H7 (cell line): ENCODE data around the gene EXOC6B. TPM values are rescaled to one million over a fixed set of nuclear protein-coding genes. Genes with fewer than 3 reads are reported as not detected.

Experiments
- DNase-seq: peaks from one replicate; pipeline ENCODE4 v3.0.0; 2012
- H3K27me3 ChIP-seq: 2 replicates; pipeline ENCODE4 v1.6.0; 2011; ENCODE audit warnings: mild to moderate bottlenecking, low read length; ENCODE audit not compliant: control insufficient read depth, insufficient read depth
- H3K36me3 ChIP-seq: replicated peaks from 2 replicates; pipeline ENCODE4 v1.5.1; 2011; ENCODE audit warnings: low read length; ENCODE audit not compliant: control insufficient read depth, insufficient read depth
- H3K4me3 ChIP-seq: 2 replicates; pipeline ENCODE4 v1.5.1; 2011; ENCODE audit warnings: low read depth, mild to moderate bottlenecking, control low read depth, low read length, moderate library complexity; ENCODE audit not compliant: insufficient read depth
- total RNA-seq: library from RNA; depleted of rRNA; stranded (reverse); fragments of >200 nt; shearing (Covaris generic); gene quantifications from 2 replicates; pipeline ENCODE4 v1.2.3, GENCODE V29; 2014

EXOC6B gene
- total RNA-seq, 1 experiment from 2014 or later = 20.5 TPM

DNA sequence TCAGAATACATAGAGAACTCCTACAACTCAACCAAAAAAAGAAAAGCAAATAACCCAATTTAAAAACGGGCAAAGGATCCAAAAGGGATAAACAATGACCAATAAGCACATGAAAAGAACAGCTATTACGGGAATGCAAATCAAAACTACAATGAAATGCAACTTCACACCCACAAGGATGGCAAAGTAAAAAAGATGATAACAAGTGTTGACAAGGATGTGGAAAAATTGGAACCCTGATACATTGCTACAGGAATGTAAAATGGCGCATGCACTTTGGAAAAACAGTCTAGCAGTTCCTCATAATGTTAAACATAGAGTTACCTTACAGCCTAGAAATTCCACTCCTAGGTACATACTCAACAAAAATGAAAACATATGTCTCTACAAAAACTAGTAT, 4.7 kb downstream of the EXOC6B start:
- DNase-seq = no peak
- no peaks in the 10 kb centered on the region for H3K36me3 ChIP-seq
- H3K4me3 ChIP-seq = no peak overlapping the region
- no peaks in the 10 kb centered on the region for H3K27me3 ChIP-seq

DNA sequence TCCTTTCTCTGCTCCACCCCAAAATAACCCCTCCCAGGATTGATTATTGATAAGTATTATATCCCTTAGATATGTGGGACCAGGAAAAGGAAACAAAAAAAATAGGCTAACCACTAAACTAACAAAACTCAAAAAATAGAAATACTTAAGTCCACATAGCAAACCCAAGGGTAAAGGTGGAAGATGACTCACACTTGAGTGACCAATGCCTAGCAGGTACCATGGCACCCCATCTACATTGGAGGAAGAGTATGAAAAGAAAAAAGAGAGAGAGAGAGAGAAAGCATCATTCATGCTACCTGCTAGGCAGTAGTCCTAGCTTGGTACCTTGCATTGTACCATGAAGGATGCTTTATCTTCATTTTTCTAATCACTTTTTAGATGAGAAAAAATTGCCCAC, 6.3 kb downstream of the EXOC6B start:
- Histone ChIP-seq H3K36me3 (no peaks in the 10 kb centered on the region), H3K27me3 (no peaks in the 10 kb centered on the region), H3K4me3 (no peak overlapping the region)
- DNase-seq = no peak

DNA sequence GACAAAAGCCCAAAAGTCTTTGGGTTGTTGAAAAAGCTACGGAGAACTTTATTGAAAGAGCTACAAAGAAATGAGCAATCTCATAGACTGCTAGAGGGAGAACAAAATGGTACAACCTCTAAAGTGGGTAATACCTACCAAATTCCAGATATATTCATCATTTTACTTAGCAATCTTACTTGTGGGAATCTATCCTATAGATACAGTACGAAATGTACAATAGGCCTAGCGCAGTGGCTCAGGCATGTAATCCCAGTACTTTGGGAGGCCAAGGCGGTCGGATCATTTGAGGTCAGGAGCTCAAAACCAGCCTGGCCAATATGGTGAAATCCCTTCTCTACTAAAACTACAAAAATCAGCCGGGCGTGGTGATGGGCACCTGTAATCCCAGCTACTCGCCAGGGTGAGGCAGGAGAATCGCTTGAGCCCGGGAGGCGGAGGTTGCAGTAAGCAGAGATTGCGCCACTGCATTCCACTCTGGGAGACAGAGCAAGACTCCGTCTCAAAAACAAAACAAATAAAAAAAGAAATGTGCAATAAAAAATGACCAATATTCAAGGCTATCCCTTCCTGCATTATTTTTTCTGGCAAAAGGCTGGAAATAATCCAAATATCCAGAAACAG, 10.1 kb downstream of the EXOC6B start:
- no peak overlapping the region for H3K4me3 ChIP-seq
- no peak for DNase-seq
- no peaks in the 10 kb centered on the region for H3K27me3 ChIP-seq
- no peaks in the 10 kb centered on the region for H3K36me3 ChIP-seq

DNA sequence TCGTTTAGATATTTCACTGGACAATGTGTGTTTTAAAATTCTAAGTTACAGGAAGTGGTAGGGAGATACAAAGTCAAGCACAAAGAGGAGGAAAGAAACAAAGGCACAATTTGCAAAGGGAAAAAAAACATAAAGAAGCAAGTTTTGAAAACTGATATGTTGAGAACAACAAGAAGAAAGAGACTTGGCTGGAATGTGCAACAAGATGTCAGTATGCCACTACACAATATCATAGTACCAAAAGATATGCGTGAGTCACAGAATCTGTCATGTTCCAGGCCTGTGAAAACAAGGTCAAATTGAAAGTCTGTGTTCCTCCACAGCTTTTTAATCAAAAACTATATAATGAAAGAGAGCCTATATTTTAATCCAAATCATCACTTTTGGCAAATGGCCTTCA, 12.0 kb downstream of the EXOC6B start:
- Histone ChIP-seq H3K27me3 (no peaks in the 10 kb centered on the region), H3K4me3 (no peak overlapping the region), H3K36me3 (no peaks in the 10 kb centered on the region)
- DNase-seq = no peak

DNA sequence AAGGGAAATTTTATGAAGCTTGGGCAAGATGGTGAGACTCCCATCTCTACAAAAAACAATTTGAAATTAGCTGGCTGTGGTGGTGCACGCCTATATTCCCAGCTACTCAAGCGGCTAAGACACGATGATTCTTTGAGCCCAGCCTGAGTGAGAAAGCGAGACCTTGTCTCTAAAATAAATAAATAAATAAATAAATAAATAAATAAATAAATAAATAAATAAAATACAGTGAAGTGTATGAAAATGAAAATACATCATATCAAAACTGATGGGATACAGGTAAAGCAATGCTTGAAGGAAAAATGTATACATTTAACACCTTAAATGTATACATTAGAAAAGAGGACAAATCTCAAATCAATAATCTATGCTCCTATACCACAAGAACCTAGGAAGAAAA, 15.7 kb downstream of the EXOC6B start:
- no peak for DNase-seq
- H3K36me3 ChIP-seq = no peaks in the 10 kb centered on the region

DNA sequence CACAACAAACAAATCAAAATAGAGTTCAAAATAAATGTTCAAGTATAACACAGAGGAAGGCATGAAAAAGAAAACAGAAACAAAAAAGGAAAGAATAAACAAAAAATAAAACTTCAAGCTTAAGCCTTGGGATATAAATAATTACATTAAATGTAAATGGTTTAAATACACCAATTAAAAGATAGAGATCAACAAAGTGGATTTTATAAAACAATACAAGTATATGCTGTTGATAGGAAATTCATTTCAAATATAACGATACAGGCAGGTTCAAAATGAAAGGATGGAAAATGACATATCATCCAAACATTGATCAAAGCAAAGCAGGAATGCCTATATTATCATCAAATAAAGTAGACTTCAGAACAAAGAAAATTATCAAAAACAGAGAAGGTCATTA, 16.7 kb downstream of the EXOC6B start:
- Histone ChIP-seq H3K4me3 (no peak overlapping the region), H3K36me3 (no peaks in the 10 kb centered on the region), H3K27me3 (no peaks in the 10 kb centered on the region)
- DNase-seq = no peak

More for the DNA sequence above, 15.7 kb downstream of the EXOC6B start:
- Histone ChIP-seq H3K27me3 (no peaks in the 10 kb centered on the region), H3K4me3 (no peak overlapping the region)

DNA sequence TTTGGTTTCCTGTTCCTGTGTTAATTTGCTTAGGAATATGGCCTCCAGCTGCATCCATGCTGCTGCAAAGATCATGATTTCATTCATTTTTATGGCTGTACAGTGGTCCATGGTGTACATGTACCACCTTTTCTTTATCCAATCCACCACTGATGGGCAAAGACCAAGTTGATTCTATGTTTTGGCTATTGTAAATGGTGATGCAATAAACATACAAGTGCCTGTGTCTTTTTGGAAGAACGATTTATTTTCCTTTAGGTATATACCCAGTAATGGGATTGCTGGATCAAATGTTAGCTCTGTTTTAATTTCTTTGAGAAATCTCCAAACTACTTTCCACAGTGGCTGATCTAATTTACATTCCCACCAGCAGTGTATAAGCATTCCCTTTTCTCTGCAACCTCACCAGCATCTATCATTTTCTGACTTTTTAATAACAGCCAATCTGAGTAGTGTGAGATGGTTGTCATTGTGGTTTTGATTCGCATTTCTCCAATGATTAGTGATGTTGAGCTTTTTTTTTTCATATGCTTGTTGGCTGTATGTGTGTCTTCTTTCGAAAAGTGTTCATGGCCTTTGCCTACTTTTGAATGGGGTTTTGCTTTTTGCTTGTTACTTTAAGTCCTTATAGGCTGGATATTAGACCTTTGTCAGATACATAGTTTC, 19.4 kb downstream of the EXOC6B start:
- DNase-seq = no peak
- no peaks in the 10 kb centered on the region for H3K36me3 ChIP-seq
- H3K27me3 ChIP-seq = no peaks in the 10 kb centered on the region
- H3K4me3 ChIP-seq = no peak overlapping the region

DNA sequence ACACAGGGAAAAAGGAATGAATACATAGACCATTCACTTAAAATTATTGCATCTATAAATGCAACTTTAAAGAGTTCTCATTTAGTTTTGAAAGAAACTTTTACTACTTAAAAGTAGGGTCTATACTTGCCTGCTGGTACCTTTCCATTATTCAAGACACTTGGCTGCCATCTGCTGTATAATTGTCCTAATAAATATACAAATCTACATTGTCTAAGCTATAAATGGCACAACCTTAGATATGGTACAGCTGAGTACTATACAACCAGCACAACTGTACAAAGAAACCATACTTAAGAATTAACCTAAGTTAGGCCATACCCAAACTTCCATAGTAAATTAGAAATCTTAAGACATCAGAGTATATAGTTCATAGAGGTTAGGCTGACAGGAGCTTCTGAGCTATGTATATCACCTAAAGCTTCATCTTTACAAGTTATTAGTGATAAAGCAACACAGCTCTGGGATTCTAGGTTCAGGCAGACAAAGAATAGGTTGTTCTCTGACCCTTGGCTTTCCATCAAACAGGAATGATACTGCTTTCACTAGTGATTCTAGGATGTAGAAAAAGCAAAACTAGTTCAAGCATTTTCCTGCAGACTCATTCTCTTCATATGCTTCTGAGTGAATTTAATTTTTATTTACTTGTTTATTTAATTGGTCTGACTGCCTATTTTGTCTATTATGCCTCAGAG, 22.1 kb downstream of the EXOC6B start:
- no peaks in the 10 kb centered on the region for H3K27me3 ChIP-seq

DNA sequence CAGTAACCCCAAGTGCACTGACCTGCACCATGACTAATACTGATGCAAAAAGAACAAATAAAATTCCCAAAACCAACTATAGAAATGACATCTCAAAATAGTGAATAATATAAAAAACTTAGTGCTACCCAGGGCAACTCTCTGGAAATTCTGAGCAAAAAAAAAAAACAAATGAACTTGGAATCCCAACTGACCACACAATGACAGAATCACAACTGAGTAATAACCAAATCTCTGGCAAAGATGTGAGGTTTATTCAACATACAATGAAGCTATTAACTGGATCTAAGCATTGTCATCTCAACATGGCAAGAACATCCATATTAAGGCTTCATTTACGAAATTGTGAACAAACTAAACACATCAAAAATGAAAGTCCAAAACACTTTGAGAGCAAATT, 22.7 kb downstream of the EXOC6B start:
- Histone ChIP-seq H3K27me3 (no peaks in the 10 kb centered on the region), H3K36me3 (no peaks in the 10 kb centered on the region), H3K4me3 (no peak overlapping the region)
- DNase-seq = no peak

More for the DNA sequence above, 22.1 kb downstream of the EXOC6B start:
- DNase-seq = no peak
- Histone ChIP-seq H3K4me3 (no peak overlapping the region), H3K36me3 (no peaks in the 10 kb centered on the region)

DNA sequence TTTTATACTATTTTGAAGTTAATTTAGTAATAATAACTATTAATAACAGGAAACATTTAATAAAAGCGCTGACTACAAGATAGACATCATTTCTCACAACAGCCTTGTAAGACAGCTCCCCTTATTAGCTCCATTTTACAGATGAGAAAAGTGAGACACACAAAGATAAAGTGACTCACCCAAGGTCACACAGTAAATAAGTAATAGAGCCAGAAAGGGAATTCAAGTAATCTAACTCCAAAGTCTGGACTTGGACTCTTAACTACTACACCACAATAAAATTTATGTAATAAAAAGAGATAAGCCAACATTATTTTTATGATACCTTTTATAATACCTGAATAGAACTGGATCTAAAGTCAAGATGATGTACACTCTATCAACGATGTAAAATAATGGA, 25.3 kb downstream of the EXOC6B start:
- no peak for DNase-seq
- no peaks in the 10 kb centered on the region for H3K27me3 ChIP-seq
- H3K4me3 ChIP-seq = no peak overlapping the region

DNA sequence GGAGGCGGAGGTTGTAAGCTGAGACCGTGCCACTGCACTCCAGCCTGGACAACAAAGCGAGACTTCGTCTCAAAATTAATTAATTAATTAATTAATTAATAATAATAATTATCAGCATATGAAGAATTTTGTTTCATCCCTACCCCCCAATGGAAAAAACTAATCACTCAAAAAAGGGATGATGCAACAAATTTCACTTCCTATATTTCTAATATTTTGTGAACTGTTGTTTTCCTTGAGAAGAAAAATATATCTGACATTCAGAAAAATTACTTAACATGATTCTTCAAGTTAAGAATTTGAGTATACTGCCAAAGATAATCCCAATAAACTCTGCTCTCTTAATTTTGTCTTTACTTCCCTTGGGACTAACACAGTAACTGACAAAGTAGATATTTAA, 28.1 kb downstream of the EXOC6B start:
- no peaks in the 10 kb centered on the region for H3K36me3 ChIP-seq
- no peak overlapping the region for H3K4me3 ChIP-seq
- no peaks in the 10 kb centered on the region for H3K27me3 ChIP-seq
- DNase-seq = no peak

More for the DNA sequence above, 25.3 kb downstream of the EXOC6B start:
- H3K36me3 ChIP-seq = no peaks in the 10 kb centered on the region

DNA sequence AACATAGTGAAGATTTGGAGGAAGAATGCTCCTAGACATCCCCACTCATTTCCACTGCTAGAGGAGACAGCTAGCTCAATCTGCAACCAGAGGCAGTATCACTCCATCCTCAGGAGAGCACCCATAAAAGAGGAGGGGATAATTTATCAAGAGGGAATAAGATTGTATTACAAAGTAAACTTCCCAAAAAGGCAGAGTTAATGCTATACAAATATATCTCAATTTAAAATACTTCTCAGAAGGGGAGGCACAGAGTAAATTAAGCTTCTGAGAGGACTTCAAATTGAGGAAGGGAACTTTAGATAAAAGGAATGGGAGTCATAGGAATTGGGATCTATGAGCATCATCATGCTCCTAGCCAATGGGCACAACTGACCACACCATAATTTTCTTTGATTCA, 29.1 kb downstream of the EXOC6B start:
- no peak for DNase-seq
- no peaks in the 10 kb centered on the region for H3K36me3 ChIP-seq

DNA sequence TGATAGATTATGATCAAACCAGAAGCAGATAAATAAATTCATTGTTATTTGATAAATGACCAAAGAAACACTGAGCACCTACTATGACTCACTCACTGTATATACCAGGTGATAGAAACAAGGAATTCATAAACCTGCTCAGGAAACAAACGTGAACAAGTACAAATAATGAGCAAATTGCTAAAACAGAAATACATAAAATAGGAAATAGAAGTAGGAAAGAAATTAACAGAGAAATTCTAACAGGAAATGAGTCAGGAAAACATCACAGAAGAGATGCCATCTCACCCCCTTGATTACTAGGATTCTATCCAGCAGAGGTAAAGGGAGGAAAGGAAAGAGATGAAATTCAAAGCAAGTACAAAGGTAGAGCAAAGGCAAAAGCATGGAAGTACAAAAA, 31.3 kb downstream of the EXOC6B start:
- DNase-seq = no peak
- Histone ChIP-seq H3K36me3 (no peaks in the 10 kb centered on the region), H3K4me3 (no peak overlapping the region), H3K27me3 (no peaks in the 10 kb centered on the region)

More for the DNA sequence above, 29.1 kb downstream of the EXOC6B start:
- no peak overlapping the region for H3K4me3 ChIP-seq
- H3K27me3 ChIP-seq = no peaks in the 10 kb centered on the region

DNA sequence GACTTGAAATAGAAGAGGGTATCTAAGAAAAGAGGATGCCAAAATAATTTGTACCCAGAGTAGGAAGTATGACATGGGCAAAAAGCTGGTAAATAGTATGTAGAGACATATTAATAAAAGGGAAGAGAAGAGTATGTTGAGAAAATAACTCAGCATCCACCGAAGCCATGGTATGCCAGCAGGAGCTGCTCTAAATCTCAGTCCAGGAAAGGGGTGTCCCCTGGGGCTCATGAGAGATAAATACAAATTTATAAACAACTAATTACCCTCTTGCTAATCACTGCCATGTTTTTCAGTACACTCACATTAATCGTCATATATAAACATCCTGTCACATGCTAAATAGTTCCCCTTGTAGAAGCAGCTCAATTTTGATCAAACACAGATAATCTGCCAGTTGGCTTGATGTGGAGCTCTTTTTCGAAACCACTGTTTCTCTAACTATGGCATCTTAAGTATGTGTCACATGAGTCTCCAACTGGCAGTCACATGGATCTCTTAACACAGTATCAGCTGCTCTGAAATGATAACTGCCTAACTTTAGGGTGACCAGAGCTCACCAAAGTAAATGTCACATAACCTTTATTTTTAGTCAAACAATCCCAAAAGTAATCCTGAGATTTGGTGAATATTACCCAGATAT, 31.9 kb downstream of the EXOC6B start:
- DNase-seq = no peak
- Histone ChIP-seq H3K4me3 (no peak overlapping the region), H3K36me3 (no peaks in the 10 kb centered on the region), H3K27me3 (no peaks in the 10 kb centered on the region)

DNA sequence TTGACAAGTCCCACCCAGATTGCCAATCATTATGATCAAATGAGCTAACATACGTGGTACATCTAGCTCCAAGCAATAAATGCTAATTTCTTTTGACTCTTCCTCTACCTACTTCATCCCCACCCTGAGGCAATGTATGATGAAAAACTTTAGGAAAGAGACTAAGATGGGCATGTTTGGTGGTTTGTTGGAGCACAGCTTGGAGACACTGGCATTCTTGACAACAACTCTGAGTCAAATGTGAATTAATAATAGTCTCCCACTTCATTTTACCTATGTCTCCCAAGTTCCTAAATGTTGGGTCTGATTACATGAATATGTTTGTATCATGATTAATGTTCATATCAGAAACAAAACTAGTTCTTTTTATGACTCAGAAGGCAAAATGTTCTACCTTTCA, 36.6 kb downstream of the EXOC6B start:
- H3K36me3 ChIP-seq = no peaks in the 10 kb centered on the region
- no peak overlapping the region for H3K4me3 ChIP-seq
- DNase-seq = no peak
- H3K27me3 ChIP-seq = no peaks in the 10 kb centered on the region
